Effector memory CD8-positive, alpha-beta T cell (primary cell): ENCODE measurements around the gene SYNE1.

ENCODE experiments used
- ATAC-seq: fragments of 150-1000 bp; cut with Tn5 transposase; replicated peaks from 2 replicates; pipeline ENCODE4 v1.10.0; 2021; ENCODE audit warnings: mild to moderate bottlenecking, moderate library complexity
- DNase-seq, 3 experiments: peaks; one replicate each; pipeline ENCODE4 v3.0.0; 2021
- H3K27ac Mint-ChIP-seq, 2 donors: one replicate each; pipeline ENCODE4 v1.8.0; 2022; ENCODE audit warnings: mild to moderate bottlenecking in 2 of 2, mixed read lengths in 2 of 2, moderate library complexity in 2 of 2
- H3K27me3 Mint-ChIP-seq, 2 donors: one replicate each; pipeline ENCODE4 v1.8.0; 2022; ENCODE audit warnings: mixed read lengths in 2 of 2
- H3K36me3 Mint-ChIP-seq: one replicate; pipeline ENCODE4 v1.8.0; 2022; ENCODE audit warnings: mild to moderate bottlenecking, moderate library complexity, mixed read lengths; ENCODE audit not compliant: insufficient read depth
- H3K4me1 Mint-ChIP-seq, 2 donors: one replicate each; pipeline ENCODE4 v1.8.0; 2022; ENCODE audit warnings: low read depth in 2 of 2, mixed read lengths in 2 of 2
- H3K4me3 Mint-ChIP-seq, 2 donors: one replicate each; pipeline ENCODE4 v1.8.0; 2022; ENCODE audit warnings: mild to moderate bottlenecking in 2 of 2, mixed read lengths in 2 of 2, moderate library complexity in 2 of 2
- H3K9me3 Mint-ChIP-seq, 2 donors: one replicate each; pipeline ENCODE4 v1.8.0; 2022; ENCODE audit warnings: mixed read lengths in 2 of 2

SYNE1 gene

GRCh38 chr6:152295346-152295745, 341.8 kb downstream of the SYNE1 start:
- no peak for ATAC-seq
- peak overlapping the region in 1 of 2 donors; percentile 10 for H3K27ac Mint-ChIP-seq
- no peak for DNase-seq
- peaks cover 22 to 33% of the 10 kb centered on the region in 2 donors for H3K4me1 Mint-ChIP-seq
- no peaks in the 10 kb centered on the region for H3K9me3 Mint-ChIP-seq
- no peak overlapping the region for H3K4me3 Mint-ChIP-seq
- peaks cover 18% of the 10 kb centered on the region for H3K36me3 Mint-ChIP-seq
- no peaks in the 10 kb centered on the region for H3K27me3 Mint-ChIP-seq

- no peak overlapping the region for H3K4me3 Mint-ChIP-seq
- no peaks in the 10 kb centered on the region for H3K27me3 Mint-ChIP-seq
- DNase-seq = no peak
- no peaks in the 10 kb centered on the region for H3K9me3 Mint-ChIP-seq
- H3K36me3 Mint-ChIP-seq = peaks cover 36% of the 10 kb centered on the region
- no peak for ATAC-seq
- H3K4me1 Mint-ChIP-seq = peaks cover 17 to 21% of the 10 kb centered on the region in 2 donors
- H3K27ac Mint-ChIP-seq = no peak overlapping the region
Observed at GRCh38 chr6:152293404-152293803, 343.8 kb downstream of the SYNE1 start.

- no peaks in the 10 kb centered on the region for H3K9me3 Mint-ChIP-seq
- peak overlapping the region in 1 of 2 donors; percentile 23 for H3K27ac Mint-ChIP-seq
- H3K4me1 Mint-ChIP-seq = peaks cover 17 to 21% of the 10 kb centered on the region in 2 donors
- ATAC-seq (no peak), DNase-seq (no peak)
- peaks cover 43% of the 10 kb centered on the region for H3K36me3 Mint-ChIP-seq
- H3K27me3 Mint-ChIP-seq = no peaks in the 10 kb centered on the region
- no peak overlapping the region for H3K4me3 Mint-ChIP-seq
Observed at GRCh38 chr6:152292555-152292954, 344.6 kb downstream of the SYNE1 start.

- Mint-ChIP-seq H3K4me3 (no peak overlapping the region), H3K27ac (no peak overlapping the region), H3K27me3 (no peaks in the 10 kb centered on the region), H3K4me1 (peaks cover 6 to 8% of the 10 kb centered on the region in 2 donors), H3K36me3 (peaks cover 58% of the 10 kb centered on the region), H3K9me3 (no peaks in the 10 kb centered on the region)
- DNase-seq (no peak), ATAC-seq (no peak)
Observed at GRCh38 chr6:152290693-152291092, 346.5 kb downstream of the SYNE1 start.

- Mint-ChIP-seq H3K4me3 (peak overlapping the region in 1 of 2 donors; percentile 41), H3K36me3 (peaks cover 82% of the 10 kb centered on the region), H3K9me3 (no peaks in the 10 kb centered on the region), H3K4me1 (peaks cover 0 to 12% of the 10 kb centered on the region in 2 donors), H3K27ac (peak overlapping the region; percentile 23 to 90), H3K27me3 (no peaks in the 10 kb centered on the region)
- ATAC-seq (no peak), DNase-seq (no peak)
Observed at GRCh38 chr6:152277826-152278329, 359.3 kb downstream of the SYNE1 start.

GRCh38 chr6:152273638-152274037, 363.5 kb downstream of the SYNE1 start:
- peaks cover 0 to 9% of the 10 kb centered on the region in 2 donors for H3K4me1 Mint-ChIP-seq
- H3K9me3 Mint-ChIP-seq = no peaks in the 10 kb centered on the region
- H3K36me3 Mint-ChIP-seq = peaks cover 76% of the 10 kb centered on the region
- no peak overlapping the region for H3K4me3 Mint-ChIP-seq
- DNase-seq = no peak
- ATAC-seq = no peak
- H3K27me3 Mint-ChIP-seq = no peaks in the 10 kb centered on the region
- H3K27ac Mint-ChIP-seq = no peak overlapping the region

- H3K27me3 Mint-ChIP-seq = no peaks in the 10 kb centered on the region
- no peaks in the 10 kb centered on the region for H3K9me3 Mint-ChIP-seq
- ATAC-seq = no peak
- H3K36me3 Mint-ChIP-seq = peaks cover 73% of the 10 kb centered on the region
- no peak overlapping the region for H3K4me3 Mint-ChIP-seq
- no peak overlapping the region for H3K27ac Mint-ChIP-seq
- no peak for DNase-seq
- peaks cover 0 to 7% of the 10 kb centered on the region in 2 donors for H3K4me1 Mint-ChIP-seq
Observed at GRCh38 chr6:152273002-152273401, 364.2 kb downstream of the SYNE1 start.

GRCh38 chr6:152272486-152272885, 364.7 kb downstream of the SYNE1 start:
- H3K4me1 Mint-ChIP-seq = peaks cover 0 to 2% of the 10 kb centered on the region in 2 donors
- no peak overlapping the region for H3K4me3 Mint-ChIP-seq
- H3K9me3 Mint-ChIP-seq = no peaks in the 10 kb centered on the region
- H3K36me3 Mint-ChIP-seq = peaks cover 73% of the 10 kb centered on the region
- peak overlapping the region in 1 of 2 donors; percentile 79 for H3K27ac Mint-ChIP-seq
- ATAC-seq = no peak
- H3K27me3 Mint-ChIP-seq = no peaks in the 10 kb centered on the region
- DNase-seq = no peak

GRCh38 chr6:152271776-152272464, 365.2 kb downstream of the SYNE1 start:
- DNase-seq (no peak), ATAC-seq (no peak)
- Mint-ChIP-seq H3K4me3 (no peak overlapping the region), H3K27ac (peak overlapping the region; percentile 46 to 79), H3K9me3 (no peaks in the 10 kb centered on the region), H3K4me1 (no peaks in the 10 kb centered on the region), H3K27me3 (no peaks in the 10 kb centered on the region), H3K36me3 (peaks cover 73% of the 10 kb centered on the region)

GRCh38 chr6:152270301-152270925, 366.7 kb downstream of the SYNE1 start:
- no peak for ATAC-seq
- peak overlapping the region; percentile 74 to 79 for H3K27ac Mint-ChIP-seq
- DNase-seq = no peak
- no peaks in the 10 kb centered on the region for H3K9me3 Mint-ChIP-seq
- H3K36me3 Mint-ChIP-seq = peaks cover 61% of the 10 kb centered on the region
- no peaks in the 10 kb centered on the region for H3K27me3 Mint-ChIP-seq
- no peak overlapping the region for H3K4me3 Mint-ChIP-seq
- peaks cover 0 to 2% of the 10 kb centered on the region in 2 donors for H3K4me1 Mint-ChIP-seq

- no peak for ATAC-seq
- H3K4me1 Mint-ChIP-seq = peaks cover 0 to 2% of the 10 kb centered on the region in 2 donors
- no peaks in the 10 kb centered on the region for H3K27me3 Mint-ChIP-seq
- H3K9me3 Mint-ChIP-seq = no peaks in the 10 kb centered on the region
- peak overlapping the region; percentile 15 to 22 for H3K27ac Mint-ChIP-seq
- no peak for DNase-seq
- H3K4me3 Mint-ChIP-seq = no peak overlapping the region
- H3K36me3 Mint-ChIP-seq = peaks cover 58% of the 10 kb centered on the region
Observed at GRCh38 chr6:152268846-152269442, 368.2 kb downstream of the SYNE1 start.

GRCh38 chr6:152267967-152268845, 369.0 kb downstream of the SYNE1 start:
- no peak for DNase-seq
- no peaks in the 10 kb centered on the region for H3K27me3 Mint-ChIP-seq
- peaks cover 0 to 2% of the 10 kb centered on the region in 2 donors for H3K4me1 Mint-ChIP-seq
- H3K9me3 Mint-ChIP-seq = peaks cover 0 to 1% of the 10 kb centered on the region in 2 donors
- no peak overlapping the region for H3K4me3 Mint-ChIP-seq
- H3K36me3 Mint-ChIP-seq = peaks cover 54% of the 10 kb centered on the region
- H3K27ac Mint-ChIP-seq = peak overlapping the region in 1 of 2 donors; percentile 22
- no peak for ATAC-seq

- Mint-ChIP-seq H3K9me3 (peaks cover 5 to 12% of the 10 kb centered on the region in 2 donors), H3K36me3 (peaks cover 58% of the 10 kb centered on the region), H3K4me3 (no peak overlapping the region), H3K27me3 (no peaks in the 10 kb centered on the region), H3K4me1 (peaks cover 6 to 9% of the 10 kb centered on the region in 2 donors), H3K27ac (no peak overlapping the region)
- no peak for ATAC-seq
- no peak for DNase-seq
Observed at GRCh38 chr6:152265651-152266050, 371.5 kb downstream of the SYNE1 start.
